ENCODE results near the gene ZNF670. TPM values are rescaled to one million over a fixed set of nuclear protein-coding genes. Genes with fewer than 3 reads are reported as not detected.
A peak's percentile ranks its signal among the peaks of the same experiment; 100 is the strongest.

ZNF670 gene
- total RNA-seq, 1 donor = 4.3 TPM

GRCh38 chr1:247115545-247115944 lies 36.9 kb upstream of the ZNF670 start:
- TF ChIP-seq CTCF (IDR thresholded peaks at IDR 0.05; ENCODE audit: insufficient read depth, low read depth, low read length) = no peak

GRCh38 chr1:247115141-247115510 lies 36.5 kb upstream of the ZNF670 start:
- no peak for DNase-seq (ENCODE audit: low read depth)
- no peak for TF ChIP-seq CTCF (IDR thresholded peaks at IDR 0.05; ENCODE audit: insufficient read depth, low read depth, low read length)
- H3K4me3 ChIP-seq (ENCODE audit: low read depth, low read length) = no peak overlapping the region

More at GRCh38 chr1:247115545-247115944, 36.9 kb upstream of the ZNF670 start:
- no peak for DNase-seq (ENCODE audit: low read depth)
- H3K4me3 ChIP-seq (ENCODE audit: low read depth, low read length) = no peak overlapping the region

GRCh38 chr1:247114351-247115140 lies 35.9 kb upstream of the ZNF670 start:
- no peak for DNase-seq (ENCODE audit: low read depth)

DNA sequence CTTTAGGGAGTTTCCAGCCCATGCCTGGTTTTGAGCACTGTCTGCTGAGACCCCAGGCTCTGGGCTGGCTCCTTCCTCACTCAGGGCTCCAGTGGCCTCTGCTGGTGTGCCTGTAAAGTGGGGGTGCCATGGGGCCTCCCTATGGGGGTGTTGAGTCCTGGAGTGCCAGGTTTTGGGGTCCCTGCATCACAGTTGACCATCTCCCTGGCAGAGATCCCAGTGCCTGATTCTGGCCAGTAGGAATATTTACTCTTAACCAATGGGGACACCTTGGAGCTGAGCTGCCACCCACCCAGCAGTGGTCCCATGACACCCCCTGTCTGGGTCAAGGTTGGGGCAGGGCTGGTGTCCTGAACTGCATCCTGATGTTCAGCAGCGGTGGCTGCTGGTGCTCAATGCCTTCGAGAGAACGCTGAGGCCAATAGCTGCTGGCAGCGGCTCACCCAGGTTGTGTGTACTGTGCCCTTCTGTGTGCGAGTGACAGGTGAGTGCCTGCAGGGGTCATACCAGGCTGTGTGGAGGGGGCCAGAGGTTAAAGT lies 35.2 kb upstream of the ZNF670 start:
- no peak overlapping the region for H3K4me3 ChIP-seq (ENCODE audit: low read depth, low read length)
- TF ChIP-seq CTCF (IDR thresholded peaks at IDR 0.05; ENCODE audit: insufficient read depth, low read depth, low read length) = no peak
- DNase-seq (ENCODE audit: low read depth) = no peak

More at GRCh38 chr1:247114351-247115140, 35.9 kb upstream of the ZNF670 start:
- H3K4me3 ChIP-seq (ENCODE audit: low read depth, low read length) = no peak overlapping the region
- no peak for TF ChIP-seq CTCF (IDR thresholded peaks at IDR 0.05; ENCODE audit: insufficient read depth, low read depth, low read length)

DNA sequence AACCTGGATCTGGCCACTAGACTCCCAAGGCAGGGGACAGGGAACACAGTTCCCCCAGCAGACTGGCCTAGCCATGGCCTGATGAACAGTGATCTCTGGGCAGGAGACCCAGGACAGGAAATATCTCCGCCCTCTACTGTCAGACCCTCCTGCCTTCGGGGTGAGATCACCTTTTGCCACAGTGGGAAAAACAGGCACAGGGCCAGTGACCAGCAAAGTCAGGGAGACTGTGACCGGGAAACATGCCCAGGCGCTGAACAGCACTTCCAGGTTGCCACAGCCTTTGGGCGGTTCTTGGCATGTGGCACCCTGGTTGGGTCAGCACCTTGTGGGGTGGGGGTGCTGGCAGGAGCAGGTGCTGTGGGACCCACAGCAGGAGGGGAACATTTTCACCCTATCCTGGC lies 34.5 kb upstream of the ZNF670 start:
- no peak for TF ChIP-seq CTCF (IDR thresholded peaks at IDR 0.05; ENCODE audit: insufficient read depth, low read depth, low read length)
- DNase-seq (ENCODE audit: low read depth) = no peak
- H3K4me3 ChIP-seq (ENCODE audit: low read depth, low read length) = no peak overlapping the region

DNA sequence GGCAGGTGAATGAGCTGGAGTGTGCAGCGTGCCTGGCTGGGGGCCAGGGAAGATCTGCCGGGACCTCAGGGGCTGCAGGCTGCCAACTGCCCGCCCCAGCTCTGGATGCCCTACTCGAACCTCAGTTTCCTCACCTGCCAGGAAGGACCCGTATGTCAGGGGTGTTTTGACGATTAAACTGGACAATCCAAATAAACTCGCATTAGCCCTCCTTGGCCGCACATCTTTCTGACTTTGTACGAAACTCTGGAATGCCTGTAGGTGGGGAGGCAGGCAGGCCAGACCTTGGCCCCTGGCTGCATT lies 33.8 kb upstream of the ZNF670 start:
- no peak for TF ChIP-seq CTCF (IDR thresholded peaks at IDR 0.05; ENCODE audit: insufficient read depth, low read depth, low read length)
- no peak for DNase-seq (ENCODE audit: low read depth)
- peak overlapping the region; percentile 67 for H3K4me3 ChIP-seq (ENCODE audit: low read depth, low read length)
